Hepatocyte (in vitro differentiated cells): ENCODE results near the gene BATF3. TPM values are rescaled to one million over a fixed set of nuclear protein-coding genes. Genes with fewer than 3 reads are reported as not detected.

Experiments
- DNase-seq: peaks from one replicate; pipeline ENCODE4 v3.0.0-alpha.2; 2016; ENCODE audit warnings: low spot score
- H2AFZ ChIP-seq: fragments of 200-600 bp; sonication (generic); 2 replicates; pipeline ENCODE4 v1.6.0; 2016; ENCODE audit warnings: antibody characterized with exemption, mild to moderate bottlenecking
- H3K27ac ChIP-seq: fragments of 200-600 bp; sonication (generic); 2 replicates; pipeline ENCODE4 v1.5.1; 2016; ENCODE audit warnings: mild to moderate bottlenecking
- H3K27me3 ChIP-seq: fragments of 200-600 bp; sonication (generic); 2 replicates; pipeline ENCODE4 v1.6.1; 2016
- H3K36me3 ChIP-seq: fragments of 200-600 bp; sonication (generic); replicated peaks from 2 replicates; pipeline ENCODE4 v1.5.1; 2016; ENCODE audit warnings: low read depth; ENCODE audit not compliant: insufficient read depth
- H3K4me1 ChIP-seq: fragments of 200-600 bp; sonication (generic); 2 replicates; pipeline ENCODE4 v1.5.1; 2016; ENCODE audit warnings: mild to moderate bottlenecking, moderate library complexity; ENCODE audit not compliant: insufficient read depth
- H3K4me2 ChIP-seq: fragments of 200-600 bp; sonication (generic); 2 replicates; pipeline ENCODE4 v1.6.0; 2016
- H3K4me3 ChIP-seq: fragments of 200-600 bp; sonication (generic); 2 replicates; pipeline ENCODE4 v1.5.1; 2016; ENCODE audit warnings: mild to moderate bottlenecking
- H3K79me2 ChIP-seq: fragments of 200-600 bp; sonication (generic); 2 replicates; pipeline ENCODE4 v1.6.0; 2017; ENCODE audit warnings: mild to moderate bottlenecking
- H3K9me2 ChIP-seq: fragments of 200-600 bp; sonication (generic); replicated peaks from 2 replicates; pipeline ENCODE4 v1.6.0; 2017; ENCODE audit warnings: mild to moderate bottlenecking; ENCODE audit not compliant: insufficient read depth
- H3K9me3 ChIP-seq: fragments of 200-600 bp; sonication (generic); 2 replicates; pipeline ENCODE4 v1.5.1; 2016; ENCODE audit warnings: low read depth, mild to moderate bottlenecking
- H4K20me1 ChIP-seq: fragments of 200-600 bp; sonication (generic); 2 replicates; pipeline ENCODE4 v1.6.0; 2016; ENCODE audit warnings: mild to moderate bottlenecking; ENCODE audit not compliant: insufficient read depth, poor library complexity, severe bottlenecking
- EZH2 ChIP-seq: fragments of 200-600 bp; sonication (generic); IDR thresholded peaks from 2 replicates; pipeline ENCODE4 v1.6.1; 2016; ENCODE audit warnings: antibody characterized with exemption, mild to moderate bottlenecking, borderline replicate concordance
- EZH2phosphoT487 ChIP-seq: fragments of 200-600 bp; sonication (generic); IDR thresholded peaks from one replicate; pipeline ENCODE4 v1.6.1; 2018; ENCODE audit warnings: antibody characterized with exemption, mild to moderate bottlenecking, low read depth, moderate library complexity; ENCODE audit not compliant: unreplicated experiment, severe bottlenecking
- WGBS: methylation state at CpG from one replicate; pipeline ENCODE4 v1.1.6; 2016; ENCODE audit warnings: low lambda C conversion rate; ENCODE audit errors: missing lambda C conversion rate; 5-methylcytosine and 5-hydroxymethylcytosine counted together
- polyA plus RNA-seq: library from polyadenylated mRNA; unstranded; fragments of >200 nt; fragmentation: Nextera tagmentation; extraction: Ambion mirVana; gene quantifications from 2 replicates; pipeline ENCODE4 v1.2.1, GENCODE V29; 2016
- total RNA-seq: library from RNA; depleted of rRNA; stranded (reverse); fragments of >200 nt; gene quantifications from 2 replicates; pipeline ENCODE4 v1.2.3, GENCODE V29; 2014
- TF ChIP-seq, protein P1 (sequence below): fragments of 200-600 bp; sonication (generic); IDR thresholded peaks from 2 replicates; pipeline ENCODE4 v1.5.1; 2016; ENCODE audit warnings: antibody characterized with exemption, mild to moderate bottlenecking; ENCODE audit not compliant: poor library complexity

BATF3 gene
- total and polyA plus RNA-seq, 2 experiments from 2014 or later = 3.5 TPM; not detected in 1

- H3K79me2 ChIP-seq = no peaks in the 10 kb centered on the region
- H3K27me3 ChIP-seq = no peaks in the 10 kb centered on the region
- no peak overlapping the region for H3K4me3 ChIP-seq
- no peak overlapping the region for H2AFZ ChIP-seq
- TF ChIP-seq EZH2 (no peak), EZH2phosphoT487 (no peak)
- TF ChIP-seq, protein P1, sequence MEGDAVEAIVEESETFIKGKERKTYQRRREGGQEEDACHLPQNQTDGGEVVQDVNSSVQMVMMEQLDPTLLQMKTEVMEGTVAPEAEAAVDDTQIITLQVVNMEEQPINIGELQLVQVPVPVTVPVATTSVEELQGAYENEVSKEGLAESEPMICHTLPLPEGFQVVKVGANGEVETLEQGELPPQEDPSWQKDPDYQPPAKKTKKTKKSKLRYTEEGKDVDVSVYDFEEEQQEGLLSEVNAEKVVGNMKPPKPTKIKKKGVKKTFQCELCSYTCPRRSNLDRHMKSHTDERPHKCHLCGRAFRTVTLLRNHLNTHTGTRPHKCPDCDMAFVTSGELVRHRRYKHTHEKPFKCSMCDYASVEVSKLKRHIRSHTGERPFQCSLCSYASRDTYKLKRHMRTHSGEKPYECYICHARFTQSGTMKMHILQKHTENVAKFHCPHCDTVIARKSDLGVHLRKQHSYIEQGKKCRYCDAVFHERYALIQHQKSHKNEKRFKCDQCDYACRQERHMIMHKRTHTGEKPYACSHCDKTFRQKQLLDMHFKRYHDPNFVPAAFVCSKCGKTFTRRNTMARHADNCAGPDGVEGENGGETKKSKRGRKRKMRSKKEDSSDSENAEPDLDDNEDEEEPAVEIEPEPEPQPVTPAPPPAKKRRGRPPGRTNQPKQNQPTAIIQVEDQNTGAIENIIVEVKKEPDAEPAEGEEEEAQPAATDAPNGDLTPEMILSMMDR = no peak
- no peaks in the 10 kb centered on the region for H3K9me3 ChIP-seq
- no peaks in the 10 kb centered on the region for H3K9me2 ChIP-seq
- no peaks in the 10 kb centered on the region for H4K20me1 ChIP-seq
- 72% methylated on average over 12 of the region's 12 CpGs for WGBS
- no peaks in the 10 kb centered on the region for H3K36me3 ChIP-seq
- no peak overlapping the region for H3K4me2 ChIP-seq
- H3K27ac ChIP-seq = no peak overlapping the region
- DNase-seq = no peak
- peaks cover 7% of the 10 kb centered on the region for H3K4me1 ChIP-seq
Observed at GRCh38 chr1:212689758-212690529, 9.7 kb downstream of the BATF3 start.

GRCh38 chr1:212689196-212689725 is 10.4 kb downstream of the BATF3 start:
- Histone ChIP-seq H3K36me3 (no peaks in the 10 kb centered on the region), H4K20me1 (no peaks in the 10 kb centered on the region), H2AFZ (no peak overlapping the region), H3K79me2 (no peaks in the 10 kb centered on the region), H3K9me2 (no peaks in the 10 kb centered on the region), H3K27ac (peak overlapping the region; percentile 43), H3K9me3 (no peaks in the 10 kb centered on the region), H3K4me1 (peaks cover 7% of the 10 kb centered on the region), H3K4me2 (no peak overlapping the region), H3K4me3 (no peak overlapping the region), H3K27me3 (no peaks in the 10 kb centered on the region)
- whole genome bisulfite sequencing = 82% methylated on average over 5 of the region's 5 CpGs
- TF ChIP-seq EZH2phosphoT487 (no peak), EZH2 (no peak)
- TF ChIP-seq, protein P1 = no peak
- no peak for DNase-seq

GRCh38 chr1:212688341-212689047 is 11.1 kb downstream of the BATF3 start:
- no peak overlapping the region for H2AFZ ChIP-seq
- TF ChIP-seq EZH2 (no peak), EZH2phosphoT487 (no peak)
- TF ChIP-seq, protein P1 = no peak
- H3K27me3 ChIP-seq = no peaks in the 10 kb centered on the region
- peaks cover 7% of the 10 kb centered on the region for H3K4me1 ChIP-seq
- H3K79me2 ChIP-seq = no peaks in the 10 kb centered on the region
- H3K9me3 ChIP-seq = no peaks in the 10 kb centered on the region
- 73% methylated on average over 7 of the region's 7 CpGs for WGBS
- H3K4me3 ChIP-seq = no peak overlapping the region
- DNase-seq = peak; percentile 27
- no peaks in the 10 kb centered on the region for H4K20me1 ChIP-seq
- H3K4me2 ChIP-seq = no peak overlapping the region
- H3K36me3 ChIP-seq = no peaks in the 10 kb centered on the region
- peak overlapping the region; percentile 43 for H3K27ac ChIP-seq
- no peaks in the 10 kb centered on the region for H3K9me2 ChIP-seq
